HG03378 (cell line): ENCODE measurements around the gene KRTAP4-5.
"Not testable (repeated sequence)": the region's sequence is repeated elsewhere in the genome, so short reads cannot be mapped to it uniquely, and the experiment has no call there.

Experiments used
- ATAC-seq: cut with Tn5 transposase; IDR thresholded peaks from one replicate; pipeline ENCODE4 v1.9.1; 2021; ENCODE audit warnings: mild to moderate bottlenecking, moderate library complexity; ENCODE audit not compliant: unreplicated experiment

KRTAP4-5 gene

DNA sequence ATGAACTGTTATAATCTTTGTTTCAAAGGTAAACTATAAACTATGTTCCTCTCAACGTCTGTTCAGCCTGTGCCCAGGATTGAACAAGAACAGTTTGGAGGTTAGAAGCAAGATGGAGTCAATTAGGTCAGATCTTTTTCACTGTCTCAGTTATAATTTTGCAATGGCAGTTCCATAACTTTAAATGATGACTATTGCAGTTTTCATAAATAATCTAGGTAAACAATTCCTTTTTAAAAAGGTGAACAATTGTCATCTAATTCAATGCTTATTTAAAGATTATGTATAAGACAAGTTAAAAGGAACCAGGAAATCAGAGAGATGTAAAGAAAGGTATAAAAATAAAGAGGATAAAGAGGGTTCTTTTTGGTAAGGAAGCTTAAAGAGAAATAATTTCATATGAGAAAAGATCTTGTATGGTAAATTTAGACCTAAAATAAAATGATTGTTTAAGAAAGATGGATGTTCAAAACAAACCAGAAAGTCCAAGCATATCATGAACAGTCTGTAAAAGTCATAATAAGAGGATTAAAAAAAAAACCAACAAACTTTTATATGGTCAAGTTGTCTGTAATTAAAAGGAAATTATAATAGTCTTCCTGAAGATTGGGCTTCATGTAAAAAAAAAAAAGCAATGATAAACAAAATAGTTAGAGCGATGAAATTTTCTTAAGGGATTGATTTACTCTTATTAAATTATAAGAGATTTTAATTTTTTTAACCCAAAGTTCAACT is 38.3 kb downstream of the KRTAP4-5 start:
- ATAC-seq, result no peak

DNA sequence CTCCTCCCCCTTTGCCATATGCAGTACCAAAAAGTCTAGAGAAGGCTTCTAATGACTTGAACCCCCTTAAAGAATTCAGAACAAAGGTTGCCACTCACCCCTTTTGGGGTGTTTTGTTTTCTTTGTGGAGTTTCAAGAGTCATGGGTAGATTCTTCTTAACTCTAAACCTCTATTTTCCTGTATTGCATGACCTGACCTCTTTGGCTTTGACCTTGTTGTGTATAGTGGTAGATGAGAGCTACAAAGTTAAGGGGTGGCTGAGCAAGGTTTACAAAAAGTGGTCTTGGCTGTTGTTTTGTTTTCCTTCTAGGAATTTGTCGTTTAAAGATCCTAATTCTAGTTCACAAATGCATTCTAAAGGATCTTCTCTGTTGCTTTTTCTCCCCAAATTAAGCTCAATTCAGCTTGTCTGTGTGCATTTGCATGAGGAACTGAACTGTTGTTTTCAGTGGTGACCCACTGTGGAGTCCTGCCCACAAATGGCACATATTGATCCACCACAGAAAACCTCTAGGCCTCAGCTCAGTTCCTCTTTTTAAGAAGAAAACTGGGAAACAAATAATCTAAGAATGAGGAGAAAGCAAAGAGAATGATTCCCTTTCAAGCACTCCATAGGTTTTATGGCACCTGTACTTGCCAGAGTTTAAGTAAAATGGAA is 40.8 kb downstream of the KRTAP4-5 start:
- not testable (repeated sequence) for ATAC-seq

GRCh38 chr17:41107941-41108450 is 41.6 kb downstream of the KRTAP4-5 start:
- no peak for ATAC-seq

DNA sequence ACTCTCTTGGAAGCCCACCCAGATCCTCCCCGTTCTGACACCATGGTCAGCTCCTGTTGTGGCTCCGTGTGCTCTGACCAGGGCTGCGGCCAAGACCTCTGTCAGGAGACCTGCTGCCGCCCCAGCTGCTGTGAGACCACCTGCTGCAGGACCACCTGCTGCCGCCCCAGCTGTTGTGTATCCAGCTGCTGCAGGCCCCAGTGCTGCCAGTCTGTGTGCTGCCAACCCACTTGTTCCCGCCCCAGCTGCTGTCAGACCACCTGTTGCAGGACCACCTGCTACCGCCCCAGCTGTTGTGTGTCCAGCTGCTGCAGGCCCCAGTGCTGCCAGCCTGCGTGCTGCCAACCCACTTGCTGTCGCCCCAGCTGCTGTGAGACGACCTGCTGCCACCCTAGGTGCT is 44.3 kb downstream of the KRTAP4-5 start, which contains the start of gene KRTAP4-9:
TSS of gene KRTAP4-9 (plus strand) at position 43 of the 400 bp plus-strand sequence. CDS start at position 43, 0 bp downstream.
- ATAC-seq, result not testable (repeated sequence)

GRCh38 chr17:41104386-41105038 is 45.1 kb downstream of the KRTAP4-5 start:
- not testable (repeated sequence) for ATAC-seq

GRCh38 chr17:41103896-41104295 is 45.7 kb downstream of the KRTAP4-5 start:
- ATAC-seq, result no peak

- ATAC-seq, result no peak
Observed at GRCh38 chr17:41101586-41102259, 47.9 kb downstream of the KRTAP4-5 start, which contains the start of gene KRTAP4-16. Gene KRTAP4-16, minus strand, starts transcription at chr17:41102209. Its CDS starts 0 bp downstream, at chr17:41102209.

- ATAC-seq, result not testable (repeated sequence)
Observed at GRCh38 chr17:41099682-41100480, 49.7 kb downstream of the KRTAP4-5 start.
